Fibroblast of villous mesenchyme (primary cell): Measurements from ENCODE around the gene MEFV. TPM values are rescaled to one million over a fixed set of nuclear protein-coding genes. Genes with fewer than 3 reads are reported as not detected.

Experiments
- DNase-seq: peaks from one replicate; pipeline ENCODE4 v3.0.0-alpha.2; 2010; ENCODE audit warnings: low read depth
- H3K4me3 ChIP-seq: 2 replicates; pipeline ENCODE4 v1.5.1; 2011; ENCODE audit warnings: low read depth, mild to moderate bottlenecking, low read length
- CTCF ChIP-seq: IDR thresholded peaks from 2 replicates; pipeline ENCODE4 v1.5.1; 2012; ENCODE audit warnings: low read depth, mild to moderate bottlenecking, low read length; ENCODE audit not compliant: insufficient read depth
- total RNA-seq: library from RNA; depleted of rRNA; stranded (reverse); fragments of >200 nt; gene quantifications from 2 replicates; pipeline ENCODE4 v1.2.3, GENCODE V29; 2012

MEFV gene
- under 0.01 TPM in 1 of 2 replicates, not detected in the other for total RNA-seq

- TF ChIP-seq CTCF: no peak
- peak; percentile 21 for DNase-seq
Observed at GRCh38 chr16:3256146-3256865, at the start of gene MEFV. Gene MEFV (minus strand): TSS chr16:3256633. CDS start chr16:3256587, 46 bp downstream.

GRCh38 chr16:3306078-3306477, 49.6 kb upstream of the MEFV start:
- no peak for DNase-seq
- H3K4me3 ChIP-seq: peak overlapping the region; percentile 84
- no peak for TF ChIP-seq CTCF

More at GRCh38 chr16:3256146-3256865, at the start of gene MEFV:
- H3K4me3 ChIP-seq: no peak within 1 kb of the TSS

GRCh38 chr16:3305109-3306068, 49.0 kb upstream of the MEFV start, which contains the start of the genes TIGD7 and ZNF75A:
Gene TIGD7 (minus strand): TSS chr16:3305430. CDS start chr16:3300614, 4,816 bp downstream.
Gene ZNF75A (plus strand): TSS chr16:3305497. CDS start chr16:3308429, 2,932 bp downstream.
- no peak for TF ChIP-seq CTCF
- peak; percentile 93 for DNase-seq
- H3K4me3 ChIP-seq: peak within 1 kb of the TSS; percentile 84

- DNase-seq: peak; percentile 44
- TF ChIP-seq CTCF: no peak
- H3K4me3 ChIP-seq: peak overlapping the region; percentile 84
Observed at GRCh38 chr16:3304370-3304769, 47.9 kb upstream of the MEFV start.

DNA sequence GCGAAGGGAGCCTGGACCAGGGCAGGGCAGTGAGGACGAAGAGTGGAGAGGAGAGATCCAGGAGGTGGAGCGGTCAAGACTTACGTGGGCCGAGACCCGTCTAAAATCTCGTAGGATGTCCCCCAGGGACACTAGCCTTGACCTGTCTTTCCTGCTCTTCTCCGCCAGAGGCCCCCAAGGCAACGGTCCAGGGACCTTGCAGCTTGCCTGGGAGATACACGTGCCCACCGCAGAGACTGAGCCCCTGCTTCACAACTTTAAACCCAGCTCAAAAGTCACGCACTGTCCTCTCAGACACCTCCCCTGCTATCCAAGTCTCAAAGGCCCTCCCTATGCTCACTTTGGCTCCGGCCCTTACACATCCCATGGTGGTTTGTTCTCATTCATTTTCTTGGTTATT, 39.4 kb upstream of the MEFV start:
- no peak overlapping the region for H3K4me3 ChIP-seq
- TF ChIP-seq CTCF: no peak
- DNase-seq: no peak

GRCh38 chr16:3295209-3295608, 38.8 kb upstream of the MEFV start:
- no peak for DNase-seq
- H3K4me3 ChIP-seq: no peak overlapping the region
- no peak for TF ChIP-seq CTCF
